ENCODE results near the gene TMEFF2.

DNA sequence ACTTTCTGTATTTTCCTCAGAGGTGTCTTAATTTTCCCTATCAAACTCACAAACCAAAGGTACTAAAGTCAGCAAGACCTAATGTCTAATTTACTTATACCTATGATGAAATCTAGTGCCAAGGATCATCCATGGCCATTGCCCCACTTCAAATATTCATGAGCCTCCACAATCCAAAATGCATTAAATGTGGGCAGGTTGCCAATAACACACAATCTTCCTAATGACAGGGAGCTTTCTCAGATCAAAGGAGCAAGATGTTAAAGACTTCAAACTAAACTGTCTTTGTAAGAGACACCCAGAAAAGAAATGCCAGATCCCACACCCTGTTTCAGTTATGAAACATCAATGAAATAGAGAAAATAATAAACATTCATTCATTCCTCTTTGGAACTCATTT is 143.2 kb downstream of the TMEFF2 start:
- no peak for TF ChIP-seq GATA3 (IDR thresholded peaks at IDR 0.05; ENCODE audit: low read depth, low read length)
- TF ChIP-seq GATA2 (IDR thresholded peaks at IDR 0.05; ENCODE audit: low read depth, low read length), result no peak

Data from SH-SY5Y (cell line).